GOT3 (cell line): ENCODE results near the gene PRSS1.
"Not testable (repeated sequence)": the region's sequence is repeated elsewhere in the genome, so short reads cannot be mapped to it uniquely, and the experiment has no call there.

Experiments
- DNase-seq: peaks from one replicate; lab custom pipeline; 2025; ENCODE audit warnings: mixed read lengths; lab: John Stamatoyannopoulos, UW

Gene PRSS1

GRCh38 chr7:142749218-142749993, at the start of gene PRSS1:
TSS of gene PRSS1 (plus strand) at chr7:142749472. CDS start at chr7:142749485, 13 bp downstream.
- no peak for DNase-seq

GRCh38 chr7:142700935-142701334, 48.3 kb upstream of the PRSS1 start:
- DNase-seq = not testable (repeated sequence)

DNA sequence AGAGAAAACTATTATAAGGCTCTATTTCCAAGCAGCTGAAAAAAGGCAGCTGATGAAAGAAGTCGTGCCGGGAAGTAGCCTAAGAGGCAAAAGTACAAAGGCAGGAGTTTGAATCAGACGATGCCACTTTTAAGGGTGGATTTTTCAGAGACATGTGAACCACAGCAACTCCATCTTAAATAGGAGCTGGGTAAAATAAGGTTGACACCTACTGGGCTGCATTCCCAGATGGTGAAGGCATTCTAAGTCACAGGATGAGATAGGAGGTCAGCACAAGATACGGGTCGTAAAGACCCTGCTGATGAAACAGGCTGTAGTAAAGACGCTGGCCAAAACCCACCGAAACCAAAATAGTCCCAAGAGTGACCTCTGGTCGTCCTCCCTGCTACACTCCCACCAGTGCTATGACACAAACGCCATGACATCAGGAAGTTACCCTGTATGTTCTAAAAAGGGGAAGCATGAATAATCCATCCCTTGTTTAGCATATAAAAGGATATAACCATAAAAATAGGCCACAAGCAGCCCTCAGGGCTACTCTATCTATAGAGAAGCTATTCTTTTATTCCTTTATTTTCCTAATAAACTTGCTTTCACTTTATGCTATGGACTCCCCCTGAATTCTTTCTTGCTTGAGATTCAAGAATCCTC, 45.5 kb upstream of the PRSS1 start:
- DNase-seq = no peak

DNA sequence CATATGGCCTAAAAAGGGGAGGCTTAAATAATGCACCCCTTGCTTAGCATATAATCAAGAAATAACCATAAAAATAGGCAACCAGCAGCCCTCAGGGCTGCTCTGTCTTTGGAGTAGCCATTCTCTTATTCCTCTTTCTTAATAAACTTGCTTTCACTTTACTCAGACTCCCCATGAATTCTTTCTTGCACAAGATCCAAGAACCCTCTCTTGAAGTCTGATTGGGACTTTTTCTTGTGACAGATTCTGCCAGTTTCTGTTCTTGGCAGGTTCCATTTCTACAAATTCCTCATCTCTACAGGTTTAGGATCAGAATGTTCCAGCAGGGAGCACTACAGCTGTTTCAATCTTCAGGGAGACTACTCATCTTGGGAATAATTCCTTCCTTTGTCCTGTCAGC, 40.5 kb upstream of the PRSS1 start:
- not testable (repeated sequence) for DNase-seq

- DNase-seq = no peak
These were observed 39.4 kb upstream of the PRSS1 start for GRCh38 chr7:142709921-142710320.

GRCh38 chr7:142711196-142711595, 38.1 kb upstream of the PRSS1 start:
- no peak for DNase-seq

DNA sequence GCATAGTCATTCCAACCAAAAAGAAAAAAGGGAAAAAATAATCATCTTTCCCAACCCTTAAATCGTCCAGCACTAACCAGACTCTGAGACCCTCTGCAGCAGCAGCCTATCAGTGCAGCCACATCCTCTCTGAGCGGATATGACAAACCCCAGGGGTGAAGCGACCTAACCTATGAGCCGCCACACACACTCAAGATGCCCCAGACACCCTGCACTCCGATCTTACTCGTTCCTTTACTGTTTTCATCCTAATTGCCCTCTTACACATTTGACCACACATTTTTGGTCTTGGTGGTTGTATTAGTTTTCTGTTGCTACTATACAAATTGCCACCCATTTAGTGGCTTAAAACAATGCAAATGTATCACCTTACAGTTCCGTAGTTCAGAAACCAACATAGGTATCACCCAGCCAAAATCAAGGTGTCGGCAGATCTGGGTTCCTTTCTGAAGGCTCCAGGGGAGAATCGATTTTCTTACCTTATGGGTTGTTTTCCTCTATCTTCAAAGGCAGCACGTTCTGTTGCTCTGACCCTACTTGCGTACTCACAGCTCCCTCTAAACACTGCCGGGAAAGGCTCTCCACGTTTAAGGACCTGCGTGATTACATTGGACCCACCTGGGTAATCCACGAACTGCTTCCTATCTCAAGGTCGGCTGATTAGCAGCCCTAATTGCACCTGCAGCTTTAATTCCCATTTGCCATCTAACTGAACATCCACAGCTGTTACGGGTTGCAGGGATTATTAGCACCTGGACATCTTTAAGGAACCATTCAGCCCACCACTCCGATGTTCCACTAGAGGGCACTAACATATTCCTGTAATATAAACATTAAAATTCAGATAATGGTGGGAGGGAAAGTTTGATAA, 37.3 kb upstream of the PRSS1 start:
- DNase-seq = no peak

- DNase-seq = no peak
These were observed 36.7 kb upstream of the PRSS1 start for GRCh38 chr7:142712617-142712957.

DNA sequence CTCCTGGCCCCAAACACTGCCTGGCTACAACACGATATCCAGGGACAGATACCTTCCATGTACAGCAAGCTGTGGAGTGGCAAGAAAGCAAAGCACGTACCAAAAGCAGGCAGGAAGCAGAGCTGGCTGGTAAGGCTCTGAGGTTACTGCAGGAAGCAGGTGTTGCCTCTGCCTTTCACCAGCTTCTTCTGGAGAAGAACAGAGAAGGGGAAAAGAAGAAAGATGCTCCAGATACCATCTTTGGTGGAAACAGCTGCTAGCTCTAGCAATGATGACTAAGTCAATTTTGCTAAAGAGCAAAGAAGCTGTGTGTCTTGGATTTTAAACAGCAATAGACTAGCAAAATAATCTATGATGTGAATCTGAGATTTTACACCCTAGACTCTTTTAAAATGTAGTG, 34.9 kb upstream of the PRSS1 start:
- no peak for DNase-seq

DNA sequence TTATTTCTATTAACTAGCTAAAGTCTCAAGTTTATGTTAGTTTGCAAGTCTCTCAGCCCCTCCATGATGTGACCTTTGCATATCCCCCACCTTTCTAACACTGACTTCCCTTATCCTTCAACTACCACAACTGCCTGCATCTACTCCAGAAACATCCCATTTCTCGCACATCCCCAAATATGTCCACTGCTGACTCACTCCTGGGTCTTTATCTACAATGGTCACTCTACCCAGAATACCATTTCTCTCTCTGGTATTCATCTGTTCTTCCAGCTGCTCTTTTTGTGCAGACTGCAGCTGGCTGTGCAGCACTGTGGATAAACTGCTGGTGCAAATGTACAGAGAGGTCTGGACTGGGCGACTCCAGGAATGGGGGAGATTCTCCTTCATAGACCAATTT, 32.7 kb upstream of the PRSS1 start:
- DNase-seq = no peak

DNA sequence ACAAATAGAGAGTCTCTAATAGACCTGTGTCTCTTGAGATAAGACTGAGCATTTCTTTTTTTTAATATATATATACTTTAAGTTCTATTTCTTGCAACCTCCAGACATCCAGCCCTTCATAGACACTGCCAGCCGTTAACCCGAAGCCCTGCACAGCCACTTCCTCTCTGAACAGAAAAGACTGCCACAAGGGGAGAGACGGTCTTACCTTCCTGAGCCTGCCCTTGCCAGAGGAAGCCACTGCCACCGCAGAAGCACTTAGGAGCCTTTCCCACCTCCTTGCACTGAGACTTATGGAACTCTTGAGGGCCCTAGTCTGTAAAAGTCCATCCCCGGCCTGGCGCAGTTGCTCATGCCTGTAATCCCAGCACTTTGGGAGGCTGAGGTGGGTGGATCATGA, 31.8 kb upstream of the PRSS1 start:
- DNase-seq = no peak

DNA sequence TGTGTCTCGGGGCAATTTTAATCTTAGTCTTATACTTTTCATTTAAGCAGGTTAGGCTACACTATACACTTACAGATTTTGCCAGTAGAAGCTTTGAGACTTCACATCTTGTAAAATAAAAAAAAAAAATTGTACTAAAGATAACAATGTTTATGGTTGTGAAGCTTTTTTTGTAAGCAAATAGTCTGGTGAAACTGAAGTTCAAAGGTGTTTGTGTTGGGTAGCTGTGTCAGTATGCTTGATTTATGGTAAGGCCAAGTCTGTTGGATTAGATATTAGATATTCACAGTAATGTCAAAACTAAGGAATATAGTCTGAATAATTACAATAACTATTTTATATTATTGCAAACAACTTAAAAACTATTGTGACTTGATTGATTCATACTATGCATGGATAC, 31.0 kb upstream of the PRSS1 start:
- DNase-seq = no peak

GRCh38 chr7:142720172-142720773, 29.0 kb upstream of the PRSS1 start:
- DNase-seq = no peak

DNA sequence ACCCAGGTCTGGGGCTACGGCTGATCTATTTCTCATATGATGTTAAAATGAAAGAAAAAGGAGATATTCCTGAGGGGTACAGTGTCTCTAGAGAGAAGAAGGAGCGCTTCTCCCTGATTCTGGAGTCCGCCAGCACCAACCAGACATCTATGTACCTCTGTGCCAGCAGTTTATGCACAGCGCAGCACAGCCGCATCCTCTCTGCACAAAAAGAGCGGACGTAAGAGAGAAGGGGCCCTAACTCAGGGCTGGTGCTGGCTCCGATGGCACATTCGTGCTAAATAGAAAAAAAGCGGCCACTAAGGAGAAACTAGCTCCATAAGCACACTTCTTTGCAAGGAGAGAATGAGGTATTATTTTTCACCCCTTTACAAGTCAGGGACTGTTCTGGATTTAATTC, 28.3 kb upstream of the PRSS1 start:
- DNase-seq = no peak

GRCh38 chr7:142722248-142722794, 27.0 kb upstream of the PRSS1 start:
- DNase-seq = no peak

GRCh38 chr7:142733271-142733670, 16.0 kb upstream of the PRSS1 start:
- no peak for DNase-seq

DNA sequence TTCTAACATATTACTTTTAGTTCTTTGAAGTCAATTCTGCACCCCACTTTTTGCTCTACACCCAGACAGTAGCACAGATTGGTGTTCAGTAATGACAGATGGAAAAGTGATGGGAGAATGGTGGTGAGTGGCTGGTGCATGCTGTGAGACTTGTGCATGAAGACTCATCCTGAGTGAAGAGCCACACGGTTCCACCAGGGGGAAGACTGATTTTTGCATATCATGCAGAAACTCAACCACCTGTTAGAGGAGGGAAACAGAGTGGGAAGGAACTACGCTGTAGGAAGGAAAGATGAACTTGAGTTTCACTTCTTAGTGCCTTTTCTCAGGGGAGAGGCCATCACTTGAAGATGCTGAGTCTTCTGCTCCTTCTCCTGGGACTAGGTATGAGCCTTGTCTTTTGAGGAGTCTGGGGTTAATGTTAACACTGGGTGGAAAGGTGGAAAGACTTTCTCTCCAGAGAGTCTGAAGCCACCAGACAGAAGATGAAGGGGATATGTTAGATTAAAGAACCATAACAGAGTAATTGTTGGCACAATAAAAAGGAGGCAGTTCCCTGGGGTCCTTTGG, 9.3 kb upstream of the PRSS1 start:
- no peak for DNase-seq

GRCh38 chr7:142740786-142741185, 8.5 kb upstream of the PRSS1 start:
- no peak for DNase-seq

DNA sequence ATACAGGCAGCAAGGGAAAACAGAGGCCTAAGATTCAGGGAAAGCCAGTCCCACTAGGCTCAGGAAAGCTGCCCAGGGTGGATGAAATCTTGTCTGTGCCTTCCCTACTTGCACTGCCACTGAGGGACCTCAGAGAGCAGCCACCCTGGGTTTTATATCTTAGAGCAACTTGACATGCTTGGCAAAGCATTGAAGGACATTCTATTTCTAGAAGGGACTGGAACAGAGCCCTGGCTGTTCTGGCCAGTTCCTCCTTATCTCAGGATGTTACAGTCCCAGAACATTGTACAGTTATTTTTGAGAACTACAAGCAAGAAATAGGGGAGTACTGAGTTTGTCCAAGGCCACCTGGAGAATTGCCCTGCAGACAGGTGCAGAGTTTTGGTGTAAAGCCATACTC, 7.3 kb upstream of the PRSS1 start:
- DNase-seq = not testable (repeated sequence)

DNA sequence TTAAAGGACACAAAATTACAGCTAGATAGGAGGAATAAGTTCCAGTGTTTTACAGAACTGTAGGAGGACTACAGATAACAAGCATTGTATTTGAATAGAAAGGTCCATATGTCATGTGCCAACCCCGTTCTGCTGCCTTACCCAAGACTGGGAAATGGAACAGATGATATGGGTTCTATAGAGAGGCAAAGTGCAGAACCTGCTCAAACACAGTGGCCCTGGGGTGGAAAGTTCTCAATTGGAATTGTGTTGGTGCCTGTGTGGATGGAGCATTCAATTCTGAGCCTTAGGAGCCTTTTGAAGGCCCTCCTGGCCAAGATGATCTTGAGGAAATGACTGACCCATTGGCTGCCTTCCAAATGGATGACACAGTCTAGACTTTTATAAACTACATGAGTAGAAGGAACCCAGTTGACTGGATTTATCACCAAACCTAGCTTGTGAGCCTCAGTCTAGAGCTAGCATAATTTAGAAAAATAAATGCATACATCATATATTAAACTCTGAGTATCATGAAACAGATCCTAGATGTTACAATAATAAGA, 4.1 kb upstream of the PRSS1 start:
- DNase-seq = no peak

DNA sequence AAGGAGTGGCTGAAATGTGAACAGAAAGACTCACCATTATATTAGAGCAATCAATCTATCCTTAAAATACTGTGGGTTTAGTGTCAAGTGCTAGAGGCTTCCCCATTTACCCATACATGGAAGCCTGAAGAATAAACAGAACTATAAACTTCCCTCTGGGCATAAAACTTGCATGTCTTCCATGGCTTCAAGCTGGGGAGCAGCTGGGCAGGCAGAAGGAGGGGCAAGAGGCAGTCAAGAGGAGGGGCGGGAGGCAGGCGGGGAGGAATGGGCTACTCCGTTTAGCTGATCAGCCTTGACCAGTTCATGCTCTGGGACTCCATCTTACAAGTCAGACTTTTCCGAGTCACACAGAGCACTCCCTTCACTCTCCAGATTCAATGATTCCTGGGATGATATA, 3.5 kb upstream of the PRSS1 start:
- no peak for DNase-seq
